ENCODE data around the gene SLC43A3.
"Not testable (repeated sequence)": the region's sequence is repeated elsewhere in the genome, so short reads cannot be mapped to it uniquely, and the experiment has no call there.

SLC43A3 gene

DNA sequence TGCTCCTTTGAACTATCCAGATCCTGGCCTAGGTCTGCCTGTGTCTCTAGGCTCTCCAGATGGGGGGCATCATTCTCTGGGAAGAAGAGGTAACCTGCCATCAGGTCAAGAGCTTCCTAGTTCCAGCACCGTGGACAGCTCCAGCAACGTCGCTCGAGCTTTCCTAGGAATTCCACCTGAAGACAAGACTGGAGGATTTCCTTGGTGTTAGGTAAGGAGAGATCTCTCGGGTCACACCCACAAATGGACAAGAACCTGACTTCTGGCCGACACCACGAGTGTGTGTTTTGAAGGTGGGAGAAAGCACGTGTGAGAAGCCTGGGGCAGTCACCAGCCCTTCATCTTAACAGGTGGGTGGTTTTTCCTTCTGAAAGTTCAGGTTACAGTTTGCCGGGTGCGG is 47.2 kb downstream of the SLC43A3 start:
- peak; percentile 36 for DNase-seq (ENCODE audit: low read depth)

- DNase-seq (ENCODE audit: low read depth): no peak
These were observed 48.7 kb downstream of the SLC43A3 start for GRCh38 chr11:57378186-57378585.

DNA sequence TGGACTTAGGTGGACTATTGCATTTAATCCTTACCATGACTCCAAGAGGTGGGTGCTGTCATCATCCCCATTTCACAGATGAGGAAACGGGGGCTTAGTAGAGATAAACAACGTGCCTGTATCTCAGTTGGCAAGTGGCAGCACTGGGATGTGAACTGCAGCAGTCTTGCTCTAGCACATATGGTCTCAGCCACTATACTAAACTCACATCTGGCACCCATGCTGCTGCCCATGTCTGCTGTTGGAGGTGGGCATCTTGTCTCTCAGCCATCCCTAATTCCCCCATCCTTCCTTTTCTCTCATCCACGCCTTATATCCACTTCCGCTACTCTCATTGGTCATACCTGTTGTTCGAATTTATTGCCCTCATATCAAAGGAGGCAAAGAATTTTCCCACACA is 49.8 kb downstream of the SLC43A3 start:
- DNase-seq (ENCODE audit: low read depth): peak; percentile 10

GRCh38 chr11:57376095-57377090 is 50.5 kb downstream of the SLC43A3 start:
- DNase-seq (ENCODE audit: low read depth): no peak

- no peak for DNase-seq (ENCODE audit: low read depth)
These were observed 51.4 kb downstream of the SLC43A3 start for GRCh38 chr11:57375490-57375889.

- no peak for DNase-seq (ENCODE audit: low read depth)
These were observed 52.0 kb downstream of the SLC43A3 start for GRCh38 chr11:57374966-57375365.

DNA sequence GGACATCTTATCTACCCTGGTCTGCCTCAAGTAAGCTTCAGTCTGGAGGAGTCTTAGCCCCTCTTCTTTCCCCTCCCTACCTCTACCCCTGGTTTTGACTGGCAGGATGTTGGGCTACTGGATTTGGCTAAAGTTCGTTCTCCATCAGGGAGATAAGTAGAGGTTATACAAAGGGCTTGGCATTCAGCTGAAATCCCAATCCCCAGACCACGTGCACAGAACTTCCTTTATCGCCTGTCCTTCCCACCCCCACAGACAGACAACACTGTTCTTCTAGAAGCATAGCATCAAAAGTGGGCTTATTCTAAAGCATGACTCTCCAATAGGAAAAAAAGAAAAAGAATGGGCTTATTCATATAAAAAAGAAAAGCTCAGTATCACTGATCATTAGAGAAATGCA is 53.8 kb downstream of the SLC43A3 start:
- DNase-seq (ENCODE audit: low read depth): no peak

DNA sequence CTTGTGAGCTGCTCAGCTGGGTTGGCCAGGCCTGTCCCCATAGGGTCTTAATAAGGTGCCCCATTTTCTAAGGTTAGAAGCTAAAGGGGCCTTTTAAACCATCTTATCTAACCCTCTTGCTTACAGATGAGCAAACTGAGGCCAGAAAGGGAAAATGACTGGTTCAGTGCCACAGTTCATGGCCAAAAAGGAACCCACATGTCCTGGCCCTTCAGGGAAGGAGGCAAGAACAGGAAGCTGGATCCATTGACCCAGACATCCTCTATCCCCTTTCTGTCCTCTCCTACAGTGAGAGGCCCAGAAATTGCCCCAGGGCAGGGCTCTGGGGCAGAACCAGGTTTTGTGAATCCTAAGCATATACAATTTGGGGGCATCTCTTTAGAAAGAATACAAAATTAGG is 56.0 kb downstream of the SLC43A3 start:
- DNase-seq (ENCODE audit: low read depth): no peak

- DNase-seq (ENCODE audit: low read depth): peak; percentile 97
These were observed 56.7 kb downstream of the SLC43A3 start for GRCh38 chr11:57370251-57370650.

DNA sequence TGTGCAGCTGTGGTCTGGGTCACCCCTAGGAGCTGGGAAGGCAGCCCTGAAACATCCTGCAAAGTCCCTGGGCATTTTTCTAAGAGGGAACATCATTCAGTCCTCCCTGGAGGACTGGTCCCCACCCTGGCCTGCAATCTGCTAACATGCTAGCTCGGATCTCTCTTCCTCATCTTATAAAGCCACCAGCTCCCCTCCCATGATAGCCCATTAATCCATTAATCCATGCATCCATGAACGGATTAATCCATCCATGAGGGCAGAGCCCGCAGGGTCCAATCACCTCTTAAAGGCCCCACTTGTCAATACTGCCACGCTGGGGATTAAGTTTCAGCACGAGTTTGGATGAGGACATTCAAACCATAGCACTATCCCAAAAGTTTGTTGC is 58.1 kb downstream of the SLC43A3 start:
- DNase-seq (ENCODE audit: low read depth): no peak

DNA sequence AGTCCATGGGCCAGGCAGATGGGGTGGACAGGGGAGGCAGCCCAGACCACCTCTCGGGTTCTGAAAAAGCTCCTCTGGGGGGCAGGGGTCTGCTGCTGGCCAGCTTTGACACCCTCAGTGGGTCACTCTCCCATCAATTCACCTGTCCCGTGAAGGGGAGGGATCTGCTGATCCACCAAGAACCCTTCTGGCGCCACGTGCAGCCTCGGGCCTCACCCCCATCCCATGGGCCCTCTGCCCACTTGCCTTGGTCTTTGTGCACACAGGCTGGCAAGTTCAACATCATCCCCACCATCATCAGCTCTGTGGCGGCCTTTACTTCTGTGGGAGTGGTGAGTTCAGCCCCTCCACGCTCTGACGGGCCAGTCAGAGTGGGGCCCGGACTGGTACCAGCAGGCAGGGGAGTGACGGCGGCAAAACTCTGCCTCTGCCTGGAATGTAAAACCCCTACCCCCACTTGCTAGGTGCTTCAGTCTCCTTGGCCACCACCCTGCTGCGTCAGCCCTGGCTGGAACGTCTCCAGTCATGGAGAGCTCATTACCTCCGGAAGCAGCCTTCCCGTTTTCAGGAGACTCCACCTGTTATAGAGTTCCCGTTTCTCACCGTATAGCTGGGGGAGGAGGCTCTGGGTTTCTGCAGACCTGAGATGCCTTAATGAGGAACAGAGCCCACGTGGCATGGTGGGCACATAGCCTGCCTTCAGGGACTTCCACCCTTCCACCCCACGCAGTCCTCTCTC is 58.6 kb downstream of the SLC43A3 start:
- DNase-seq (ENCODE audit: low read depth): no peak

GRCh38 chr11:57364851-57365660 is 61.9 kb downstream of the SLC43A3 start:
- DNase-seq (ENCODE audit: low read depth): no peak

DNA sequence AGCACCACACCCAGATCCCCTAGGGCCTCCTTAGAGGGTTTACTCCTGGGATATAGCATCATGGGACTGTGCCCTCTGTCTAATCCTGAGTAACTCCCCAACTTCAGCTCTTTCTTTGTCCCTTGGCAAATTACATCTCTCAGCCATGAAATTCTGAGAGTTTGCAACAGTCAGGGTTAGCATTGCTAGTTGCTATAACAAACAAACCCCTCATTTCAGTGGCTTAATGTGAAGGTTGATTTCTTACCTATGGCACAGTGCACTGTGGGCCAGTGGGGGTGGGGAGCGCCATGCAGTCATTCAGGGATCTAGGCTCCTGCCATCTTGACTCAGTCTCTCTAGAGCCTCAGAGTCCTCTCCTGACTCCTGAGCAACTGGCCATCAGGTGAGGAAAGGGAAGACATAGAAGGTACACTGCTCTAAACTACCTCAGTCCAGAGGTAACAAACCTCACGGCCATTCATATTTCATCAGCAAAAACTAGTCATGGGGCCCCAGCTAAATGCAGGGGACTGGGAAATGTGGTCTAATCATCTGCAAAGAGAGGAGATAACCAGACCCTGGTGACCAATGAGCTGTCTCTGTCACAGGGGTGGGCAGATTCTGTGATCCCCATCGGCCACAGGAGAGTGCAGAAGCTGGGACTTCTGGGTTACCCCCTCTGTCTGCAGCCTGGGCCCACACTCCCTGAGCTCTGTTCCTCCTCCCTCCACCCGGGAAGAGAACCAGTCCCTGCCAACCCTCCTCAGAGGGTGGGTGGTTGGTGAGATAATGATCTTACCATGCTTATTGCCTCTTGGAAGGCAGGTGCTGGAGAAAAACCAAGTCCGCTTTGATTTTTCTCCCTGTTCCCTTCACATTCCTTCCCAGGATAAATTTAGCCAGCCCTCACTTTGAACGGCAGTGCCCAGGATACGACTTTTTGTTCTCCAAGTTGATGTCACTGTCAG is 63.5 kb downstream of the SLC43A3 start:
- no peak for DNase-seq (ENCODE audit: low read depth)

DNA sequence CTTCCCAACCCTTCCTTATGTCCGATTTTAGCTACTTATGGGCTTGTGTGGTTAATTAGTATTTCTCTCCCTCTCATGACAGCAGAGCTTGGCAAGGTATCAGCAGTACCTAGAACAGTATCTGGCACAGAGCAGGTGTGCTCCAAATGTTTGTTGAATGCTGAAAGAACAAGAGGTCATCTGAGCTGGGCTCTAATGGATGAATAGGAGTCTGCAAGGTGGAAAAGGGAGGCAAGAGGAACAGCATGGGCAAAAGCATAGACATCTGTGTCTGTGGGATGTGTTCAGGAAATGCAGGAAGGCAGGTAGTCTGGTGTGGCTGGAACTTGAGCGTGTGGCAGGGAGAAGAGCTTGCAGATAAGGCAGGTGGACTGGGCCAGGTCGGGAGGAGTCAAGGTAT is 65.0 kb downstream of the SLC43A3 start:
- no peak for DNase-seq (ENCODE audit: low read depth)

- not testable (repeated sequence) for DNase-seq (ENCODE audit: low read depth)
These were observed 65.5 kb downstream of the SLC43A3 start for GRCh38 chr11:57361420-57361819.

DNA sequence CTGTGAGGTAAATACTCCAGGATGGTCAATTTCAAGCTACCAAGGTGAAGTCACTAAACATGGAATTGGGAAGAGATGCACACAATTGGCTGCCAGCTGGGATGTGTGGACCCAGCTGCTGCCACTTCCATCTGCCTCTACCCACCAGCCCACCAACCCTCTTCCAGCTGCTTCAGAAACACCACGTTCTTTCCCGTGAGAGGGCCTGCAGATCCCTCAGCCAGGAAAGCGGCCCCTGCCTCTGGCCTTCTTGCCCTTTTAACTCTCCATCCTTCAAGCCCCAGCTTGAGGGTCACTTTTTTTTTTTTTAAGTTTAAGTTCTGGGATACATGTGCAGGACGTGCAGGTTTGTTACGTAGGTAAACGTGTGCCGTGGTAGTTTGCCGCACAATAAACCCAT is 65.9 kb downstream of the SLC43A3 start:
- no peak for DNase-seq (ENCODE audit: low read depth)

DNA sequence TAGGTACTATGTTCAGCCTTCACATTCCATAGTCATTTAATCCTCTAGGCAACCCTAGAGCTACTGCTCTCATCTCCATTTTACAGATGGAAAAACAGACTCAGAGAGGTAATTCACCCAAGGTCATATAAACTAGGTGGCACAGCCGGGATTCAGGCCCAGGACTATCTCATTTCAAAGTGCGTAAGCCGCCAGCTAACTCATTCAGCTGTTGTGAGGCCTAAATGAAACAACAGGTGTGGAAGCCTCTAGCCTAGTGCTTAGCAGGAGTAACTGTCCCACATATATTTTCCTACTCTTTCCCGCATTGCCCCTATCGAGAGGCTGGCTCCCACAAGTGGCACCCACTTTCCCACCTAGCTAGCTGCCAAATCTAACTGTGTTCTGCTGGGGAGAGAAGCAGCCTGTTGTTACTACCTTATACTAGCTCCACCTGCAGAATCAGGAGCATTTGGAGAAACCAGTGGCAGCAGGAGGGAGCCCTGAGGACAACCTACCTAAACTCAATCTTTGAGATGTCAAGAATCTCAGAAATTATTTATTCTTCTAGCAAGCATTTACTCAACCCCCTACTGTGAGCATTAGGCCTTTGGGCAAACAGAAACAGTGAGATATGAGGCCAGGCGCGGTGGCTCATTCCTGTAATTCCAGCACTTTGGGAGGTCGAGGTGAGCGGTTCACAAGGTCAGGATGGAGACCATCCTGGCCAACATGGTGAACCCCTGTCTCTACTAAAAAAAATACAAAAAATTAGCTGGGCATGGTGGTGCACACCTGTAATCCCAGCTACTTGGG is 66.8 kb downstream of the SLC43A3 start:
- no peak for DNase-seq (ENCODE audit: low read depth)

DNA sequence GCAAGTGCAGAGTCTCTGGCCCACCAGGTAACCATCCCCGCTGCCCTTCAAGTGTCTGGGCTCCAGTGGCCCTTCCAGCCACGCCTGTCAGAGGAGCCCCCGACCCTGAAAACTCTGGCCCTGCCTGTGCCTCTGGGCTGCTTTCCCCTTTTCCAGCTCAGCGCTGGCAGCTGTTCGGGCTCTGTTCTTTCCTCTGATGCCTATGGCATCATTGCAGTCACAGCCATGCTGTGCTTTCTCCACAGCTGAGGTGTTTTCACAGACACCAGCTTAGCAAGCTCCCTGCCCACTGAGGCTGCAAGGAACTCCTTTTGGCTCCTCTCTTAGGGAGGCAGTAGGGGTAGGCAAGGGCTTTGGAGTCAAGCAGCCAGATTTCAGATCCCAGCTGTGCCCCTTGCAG is 67.5 kb downstream of the SLC43A3 start:
- no peak for DNase-seq (ENCODE audit: low read depth)

- DNase-seq (ENCODE audit: low read depth): no peak
These were observed 67.9 kb downstream of the SLC43A3 start for GRCh38 chr11:57358991-57359390.

GRCh38 chr11:57358543-57358961 is 68.4 kb downstream of the SLC43A3 start:
- no peak for DNase-seq (ENCODE audit: low read depth)
